HT-29 (cell line): Measurements from ENCODE around the gene MRPL20. TPM values are rescaled to one million over a fixed set of nuclear protein-coding genes. Genes with fewer than 3 reads are reported as not detected.
A peak's percentile ranks its signal among the peaks of the same experiment; 100 is the strongest.
"Not testable (repeated sequence)": the region's sequence is repeated elsewhere in the genome, so short reads cannot be mapped to it uniquely, and the experiment has no call there.

Experiments
- DNase-seq: peaks from one replicate; pipeline ENCODE4 v3.0.0-alpha.2; 2015; ENCODE audit warnings: low spot score
- total RNA-seq: library from RNA; depleted of rRNA; stranded (reverse); fragments of >200 nt; shearing (Covaris generic); gene quantifications from 2 replicates; pipeline ENCODE4 v1.2.3, GENCODE V29; 2014

The MRPL20 gene
- total RNA-seq, 1 experiment from 2014 or later, result 235 TPM

- no peak for DNase-seq
Observed at GRCh38 chr1:1387098-1388077, 19.7 kb downstream of the MRPL20 start.

- no peak for DNase-seq
Observed at GRCh38 chr1:1385931-1386330, 21.2 kb downstream of the MRPL20 start.

GRCh38 chr1:1385339-1385738 lies 21.8 kb downstream of the MRPL20 start:
- DNase-seq, result not testable (repeated sequence)

GRCh38 chr1:1381294-1381693 lies 25.8 kb downstream of the MRPL20 start:
- no peak for DNase-seq

- no peak for DNase-seq
Observed at GRCh38 chr1:1380860-1381259, 26.2 kb downstream of the MRPL20 start.

GRCh38 chr1:1377540-1378205 lies 29.4 kb downstream of the MRPL20 start:
- no peak for DNase-seq

GRCh38 chr1:1376551-1377226 lies 30.4 kb downstream of the MRPL20 start:
- no peak for DNase-seq

GRCh38 chr1:1374929-1375662 lies 32.0 kb downstream of the MRPL20 start, which contains the start of gene AURKAIP1:
Gene AURKAIP1 (minus strand): TSS chr1:1375207. CDS start chr1:1374756, 451 bp downstream.
- peak; percentile 98 for DNase-seq

- DNase-seq, result no peak
Observed at GRCh38 chr1:1374589-1374928, 32.5 kb downstream of the MRPL20 start.

- DNase-seq, result no peak
Observed at GRCh38 chr1:1373815-1374588, 33.1 kb downstream of the MRPL20 start.

GRCh38 chr1:1373051-1373814 lies 33.9 kb downstream of the MRPL20 start:
- no peak for DNase-seq

GRCh38 chr1:1371746-1372711 lies 35.1 kb downstream of the MRPL20 start:
- peak; percentile 71 for DNase-seq

- DNase-seq, result no peak
Observed at GRCh38 chr1:1371364-1371745, 35.7 kb downstream of the MRPL20 start.

- DNase-seq, result no peak
Observed at GRCh38 chr1:1370771-1371300, 36.3 kb downstream of the MRPL20 start.

GRCh38 chr1:1370094-1370493 lies 37.0 kb downstream of the MRPL20 start:
- DNase-seq, result not testable (repeated sequence)

- DNase-seq, result no peak
Observed at GRCh38 chr1:1367315-1367714, 39.8 kb downstream of the MRPL20 start.

GRCh38 chr1:1366699-1367066 lies 40.4 kb downstream of the MRPL20 start:
- no peak for DNase-seq

- DNase-seq, result no peak
Observed at GRCh38 chr1:1365875-1366698, 41.0 kb downstream of the MRPL20 start.
